ENCODE results near the gene LYZL2.
A peak's percentile ranks its signal among the peaks of the same experiment; 100 is the strongest.
"Not testable (repeated sequence)": the region's sequence is repeated elsewhere in the genome, so short reads cannot be mapped to it uniquely, and the experiment has no call there.

LYZL2 gene

DNA sequence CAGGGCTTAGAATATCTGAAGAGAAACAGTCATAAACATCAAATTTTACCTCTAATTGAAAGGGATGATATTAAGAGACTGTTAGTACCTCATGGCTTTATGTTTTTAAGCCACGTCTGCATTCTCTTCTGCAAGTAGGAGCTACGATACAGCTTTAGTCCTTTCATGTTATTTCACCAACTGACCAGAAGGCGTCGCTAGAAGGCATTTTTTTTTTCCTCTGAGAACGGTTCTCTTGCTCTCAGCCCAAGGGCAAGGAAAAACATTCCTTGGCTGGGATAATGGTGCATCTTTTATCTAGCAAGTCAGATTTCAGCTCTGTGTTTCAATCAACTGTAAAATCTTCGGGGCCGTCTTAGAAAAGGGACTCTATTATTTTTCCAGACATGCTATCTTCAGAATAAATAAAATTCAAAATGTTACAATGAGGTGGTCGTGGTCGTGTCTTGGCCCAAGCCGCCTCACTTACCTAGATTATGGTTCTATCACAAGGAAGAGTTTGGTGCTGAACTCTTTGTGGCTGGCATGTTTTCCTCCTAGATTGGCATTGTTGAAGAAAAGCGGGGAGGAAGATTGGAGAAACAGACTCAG is 41.6 kb upstream of the LYZL2 start:
- Mint-ChIP-seq H3K27ac (no peak overlapping the region), H3K27me3 (ENCODE audit: low read depth, poor library complexity) (peaks cover 8% of the 10 kb centered on the region), H3K4me1 (peaks cover 11% of the 10 kb centered on the region), H3K9me3 (no peaks in the 10 kb centered on the region), H3K4me3 (no peak overlapping the region), H3K36me3 (ENCODE audit: low read depth) (no peaks in the 10 kb centered on the region)
- TF ChIP-seq CTCF (IDR thresholded peaks at IDR 0.05) = peak; percentile 84
- DNase-seq = peak; percentile 38

DNA sequence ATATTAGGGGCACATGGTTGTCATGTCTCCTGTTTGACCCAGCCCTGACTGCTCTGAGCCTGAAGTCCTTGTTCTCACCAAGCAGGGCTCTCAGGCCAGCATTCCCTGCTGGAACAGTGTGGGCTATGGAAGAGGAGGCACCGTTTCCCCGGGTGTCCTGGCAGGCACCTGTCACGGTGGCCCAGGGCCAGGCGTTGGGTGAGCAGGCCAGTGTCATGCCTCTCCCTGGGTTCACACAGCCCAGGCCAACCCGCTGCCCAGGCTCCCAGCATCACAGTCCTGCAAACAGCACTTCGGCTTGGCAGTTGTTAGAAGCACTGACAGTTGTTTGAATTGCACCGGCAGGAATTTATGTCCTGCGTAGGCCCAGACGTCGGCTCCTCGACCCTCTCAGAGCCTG is 38.4 kb upstream of the LYZL2 start:
- not testable (repeated sequence) for H3K4me3 Mint-ChIP-seq; H3K9me3 Mint-ChIP-seq; DNase-seq; H3K36me3 Mint-ChIP-seq (ENCODE audit: low read depth); H3K27ac Mint-ChIP-seq
- peaks cover 12% of the 10 kb centered on the region for H3K4me1 Mint-ChIP-seq
- H3K27me3 Mint-ChIP-seq (ENCODE audit: low read depth, poor library complexity) = peaks cover 11% of the 10 kb centered on the region

DNA sequence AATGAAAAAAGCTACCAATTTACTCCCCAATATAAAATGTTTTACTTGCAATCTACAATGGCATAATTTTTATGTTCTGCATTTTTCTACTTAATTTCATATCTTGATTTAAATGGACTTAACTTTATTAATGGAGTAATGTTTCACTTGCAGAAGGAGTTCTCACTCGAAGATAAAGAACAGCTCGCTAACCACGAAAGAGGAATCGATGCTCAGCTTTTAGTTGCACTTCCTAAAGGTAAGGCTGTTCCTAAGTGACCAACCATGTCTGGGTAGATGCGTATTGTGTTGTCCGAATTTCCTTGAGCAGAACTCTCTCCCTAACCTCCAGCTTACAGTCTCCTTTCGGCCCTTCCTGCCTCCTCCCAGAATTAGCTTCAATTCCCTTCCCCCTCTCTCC is 33.9 kb upstream of the LYZL2 start:
- not testable (repeated sequence) for DNase-seq; H3K27me3 Mint-ChIP-seq (ENCODE audit: low read depth, poor library complexity); H3K36me3 Mint-ChIP-seq (ENCODE audit: low read depth); H3K9me3 Mint-ChIP-seq; H3K4me3 Mint-ChIP-seq; H3K4me1 Mint-ChIP-seq; H3K27ac Mint-ChIP-seq

DNA sequence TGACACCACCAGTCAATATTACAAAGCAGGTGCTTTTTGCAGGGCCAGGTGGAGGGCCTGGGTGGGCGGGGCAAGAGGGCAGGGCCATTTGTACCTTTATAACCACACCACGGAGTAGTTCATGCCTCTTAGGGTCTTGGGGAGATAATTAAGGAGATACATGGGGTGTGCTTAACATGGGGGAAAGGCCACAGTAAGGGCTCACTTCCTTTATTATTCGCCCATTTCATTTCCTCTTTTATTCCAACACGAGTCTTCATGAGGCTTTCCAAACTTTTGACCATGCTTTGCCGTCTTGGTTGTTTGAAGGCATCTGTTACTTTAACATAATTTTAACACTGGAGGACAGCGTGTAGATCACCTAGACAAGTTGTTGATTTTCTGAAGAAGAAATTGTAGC is 33.3 kb upstream of the LYZL2 start:
- no peak for TF ChIP-seq CTCF (IDR thresholded peaks at IDR 0.05)
- Mint-ChIP-seq H3K36me3 (ENCODE audit: low read depth) (no peaks in the 10 kb centered on the region), H3K4me1 (peaks cover 6% of the 10 kb centered on the region), H3K4me3 (no peak overlapping the region), H3K27me3 (ENCODE audit: low read depth, poor library complexity) (peaks cover 9% of the 10 kb centered on the region), H3K27ac (no peak overlapping the region), H3K9me3 (no peaks in the 10 kb centered on the region)
- no peak for DNase-seq

DNA sequence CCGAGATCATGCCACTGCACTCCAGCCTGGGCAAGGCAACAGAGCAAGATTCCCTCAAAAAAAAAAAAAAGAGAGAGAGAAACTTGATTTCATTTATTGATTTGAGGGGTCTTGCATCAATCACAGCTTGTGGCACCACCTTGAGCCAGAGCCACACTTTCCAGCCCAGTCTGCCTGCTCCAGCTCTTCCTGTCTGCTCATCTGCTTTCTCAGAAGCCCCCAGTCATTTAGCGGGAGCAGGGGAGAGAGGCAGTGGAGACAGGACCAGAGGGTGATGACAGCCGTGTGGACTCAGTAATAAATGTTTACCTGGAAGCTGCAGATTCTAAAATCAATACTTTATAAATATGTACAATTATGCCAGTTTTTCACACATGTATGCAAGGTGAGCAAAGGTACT is 30.8 kb upstream of the LYZL2 start:
- not testable (repeated sequence) for H3K9me3 Mint-ChIP-seq; DNase-seq; H3K4me1 Mint-ChIP-seq; H3K36me3 Mint-ChIP-seq (ENCODE audit: low read depth); H3K4me3 Mint-ChIP-seq; H3K27ac Mint-ChIP-seq
- peaks cover 20% of the 10 kb centered on the region for H3K27me3 Mint-ChIP-seq (ENCODE audit: low read depth, poor library complexity)

- H3K27me3 Mint-ChIP-seq (ENCODE audit: low read depth, poor library complexity) = peaks cover 21% of the 10 kb centered on the region
- TF ChIP-seq CTCF (IDR thresholded peaks at IDR 0.05) = no peak
- no peak overlapping the region for H3K27ac Mint-ChIP-seq
- DNase-seq = no peak
- no peaks in the 10 kb centered on the region for H3K4me1 Mint-ChIP-seq
- H3K36me3 Mint-ChIP-seq (ENCODE audit: low read depth) = no peaks in the 10 kb centered on the region
- no peak overlapping the region for H3K4me3 Mint-ChIP-seq
- H3K9me3 Mint-ChIP-seq = no peaks in the 10 kb centered on the region
Measured at GRCh38 chr10:30656233-30656632, 26.7 kb upstream of the LYZL2 start.

GRCh38 chr10:30655001-30655400 is 25.4 kb upstream of the LYZL2 start:
- peaks cover 21% of the 10 kb centered on the region for H3K27me3 Mint-ChIP-seq (ENCODE audit: low read depth, poor library complexity)
- H3K4me3 Mint-ChIP-seq; DNase-seq; H3K9me3 Mint-ChIP-seq; H3K4me1 Mint-ChIP-seq; H3K36me3 Mint-ChIP-seq (ENCODE audit: low read depth); H3K27ac Mint-ChIP-seq: not testable (repeated sequence)

- not testable (repeated sequence) for H3K27ac Mint-ChIP-seq; DNase-seq; H3K36me3 Mint-ChIP-seq (ENCODE audit: low read depth); H3K4me1 Mint-ChIP-seq; H3K4me3 Mint-ChIP-seq; H3K9me3 Mint-ChIP-seq
- peaks cover 14% of the 10 kb centered on the region for H3K27me3 Mint-ChIP-seq (ENCODE audit: low read depth, poor library complexity)
Measured at GRCh38 chr10:30651470-30652397, 22.2 kb upstream of the LYZL2 start.
